Endometrial microvascular endothelial cells (primary cell): ENCODE data around the gene RASGEF1B. TPM values are rescaled to one million over a fixed set of nuclear protein-coding genes. Genes with fewer than 3 reads are reported as not detected.

ENCODE experiments used
- in situ Hi-C: cut with HindIII; loops from 2 replicates; pipeline ENCODE4 v1.10.0; 2017; ENCODE audit warnings: low sequenced_read_pairs, low pct_unique_long_range_greater_than_20kb; ENCODE audit errors: inconsistent ontology term
- total RNA-seq: library from RNA; depleted of rRNA; stranded (reverse); fragments of >200 nt; gene quantifications from one replicate; pipeline ENCODE4 v1.2.3, GENCODE V29; 2015; ENCODE audit errors: inconsistent ontology term

Gene RASGEF1B
- total RNA-seq, 1 donor from 2014 or later: not detected

DNA sequence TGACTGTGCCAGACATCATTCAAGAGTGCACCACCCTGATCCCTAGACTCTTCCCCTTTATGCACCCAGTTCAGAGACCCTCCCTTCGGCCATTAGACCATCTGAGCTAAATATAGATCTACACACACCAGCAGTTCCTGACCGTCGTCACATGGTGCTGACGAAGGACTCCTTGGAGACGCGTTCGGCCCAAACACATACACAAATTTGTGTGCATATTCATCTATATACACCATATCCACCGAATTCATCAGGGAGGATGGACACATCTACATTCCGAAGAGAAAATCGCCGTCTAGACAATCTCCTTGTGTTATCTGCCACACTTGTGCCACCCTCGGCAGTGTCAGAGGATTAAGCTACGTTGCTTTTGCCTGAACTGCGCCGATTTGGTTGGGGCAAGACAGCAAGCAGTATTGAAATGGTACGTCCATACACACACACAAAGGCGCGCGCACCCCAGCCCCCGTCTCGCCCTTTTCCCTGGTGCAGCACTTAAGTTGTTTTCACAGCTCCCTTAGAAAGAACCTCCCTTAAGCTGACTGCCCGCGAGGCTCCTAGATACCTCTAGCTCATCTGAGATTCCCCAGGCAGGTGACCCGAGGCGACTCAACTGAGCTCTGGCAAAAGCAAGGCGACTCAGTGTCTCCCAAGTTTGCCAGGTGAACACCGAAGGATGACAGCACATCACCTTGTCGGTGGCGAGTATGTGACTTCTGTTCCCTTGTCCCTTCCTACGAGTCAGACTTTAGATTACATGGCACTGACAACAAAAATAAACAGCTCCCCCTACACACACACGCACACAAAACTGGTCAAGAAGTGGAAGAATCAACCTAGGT is 1.0 kb downstream of the RASGEF1B start:
- in situ Hi-C loops: no loop called here

DNA sequence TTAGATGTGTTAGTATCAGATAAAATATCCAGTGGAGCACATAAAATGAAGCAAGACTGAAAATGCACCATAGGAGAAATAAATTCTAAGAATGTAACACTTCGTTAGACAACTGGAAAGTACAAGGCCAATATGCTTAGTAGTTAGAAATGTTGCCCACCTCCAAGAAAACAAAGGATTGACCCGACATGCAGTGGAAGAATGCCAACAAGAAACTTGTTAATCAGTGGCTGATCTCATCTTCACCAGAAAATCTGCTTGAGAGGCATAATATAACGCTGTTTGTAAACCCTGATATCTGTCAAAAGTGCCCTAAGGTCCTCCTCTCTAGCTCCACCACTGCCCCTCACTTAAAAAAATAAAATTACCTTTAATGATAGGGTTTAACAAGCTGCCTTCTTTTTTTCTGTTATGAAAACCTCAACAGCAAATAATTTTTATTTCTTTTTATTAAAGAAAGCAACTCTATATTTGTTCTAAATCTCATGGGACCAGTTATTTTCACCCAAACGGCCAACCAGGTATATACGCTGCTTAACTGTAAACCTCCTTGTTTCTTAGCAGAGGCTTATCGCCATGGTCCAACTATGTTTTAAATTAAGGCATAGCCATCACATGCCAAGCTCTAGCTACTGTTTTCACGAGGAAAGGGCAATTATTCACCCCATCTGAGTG is 1.8 kb downstream of the RASGEF1B start:
- in situ Hi-C loops: no loop called here

DNA sequence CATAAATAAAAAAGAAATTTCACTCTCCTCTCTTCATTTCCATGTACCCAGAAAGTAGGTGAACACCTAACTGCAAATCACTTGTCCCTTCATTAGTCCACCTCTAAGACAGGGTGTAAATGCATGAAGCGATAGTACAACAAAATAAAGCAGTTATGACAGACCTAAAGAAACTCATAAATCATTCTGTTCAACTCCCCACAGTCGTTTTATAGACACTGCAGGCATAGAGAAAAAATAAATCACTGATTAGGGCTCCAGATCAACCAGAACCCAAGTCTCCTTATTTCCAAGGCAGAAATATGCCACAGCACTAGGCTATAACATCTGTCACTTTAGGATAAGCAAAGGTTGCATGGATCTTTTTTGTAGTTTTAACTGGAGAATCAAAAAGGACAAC is 3.0 kb downstream of the RASGEF1B start:
- in situ Hi-C loops: no loop called here

DNA sequence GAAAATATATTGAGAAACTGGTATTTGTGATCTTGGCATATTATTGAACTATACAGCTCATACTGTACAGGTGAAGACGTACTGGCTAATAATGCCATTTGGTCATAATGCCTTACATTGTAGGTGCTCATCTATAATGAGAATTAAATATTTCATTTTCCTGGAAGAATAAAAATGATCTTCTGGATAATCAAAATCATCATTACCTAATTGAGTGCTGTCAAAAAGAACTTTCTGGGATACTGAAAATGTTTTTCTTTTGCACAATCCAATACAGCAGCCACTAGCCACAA is 4.1 kb downstream of the RASGEF1B start:
- in situ Hi-C loops: no loop called here

DNA sequence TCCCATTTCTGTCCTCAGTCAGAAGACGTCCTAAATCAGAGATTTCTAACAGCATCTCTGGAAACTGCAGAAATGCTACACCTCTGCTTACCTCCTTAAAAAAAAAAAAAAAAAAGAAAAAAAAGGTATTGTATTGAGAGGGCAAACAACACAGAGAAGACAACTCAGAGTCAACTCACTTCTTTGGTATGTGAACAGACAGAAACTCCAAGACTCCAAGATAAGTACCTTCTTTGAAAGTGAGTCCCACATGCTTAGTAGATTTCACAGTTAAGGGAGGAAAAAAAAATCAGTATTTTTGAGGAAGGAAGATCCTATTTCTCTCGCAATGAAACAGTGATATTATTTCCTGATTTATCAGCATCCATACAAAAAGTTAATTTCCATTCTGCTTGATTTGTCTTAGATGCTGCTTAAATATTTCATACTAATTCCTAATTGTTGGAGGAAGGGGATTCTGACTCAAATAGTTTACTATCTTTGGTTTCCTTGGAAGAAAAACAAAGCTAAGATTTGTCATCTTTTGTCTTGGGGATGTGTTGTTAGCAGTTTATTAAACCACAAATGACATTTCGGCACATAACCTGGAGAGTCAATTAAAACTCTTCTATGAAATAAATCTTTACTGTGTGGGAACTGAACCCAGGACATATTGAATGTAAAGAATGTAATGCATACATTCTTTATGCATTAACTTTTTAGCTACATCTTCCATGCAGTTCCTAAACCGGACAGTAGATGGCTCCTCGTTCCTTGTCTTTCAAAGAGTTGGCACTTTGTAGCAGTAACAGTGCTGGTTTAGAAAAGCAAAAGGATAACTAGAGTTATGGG is 4.7 kb downstream of the RASGEF1B start:
- in situ Hi-C loops: no loop called here

DNA sequence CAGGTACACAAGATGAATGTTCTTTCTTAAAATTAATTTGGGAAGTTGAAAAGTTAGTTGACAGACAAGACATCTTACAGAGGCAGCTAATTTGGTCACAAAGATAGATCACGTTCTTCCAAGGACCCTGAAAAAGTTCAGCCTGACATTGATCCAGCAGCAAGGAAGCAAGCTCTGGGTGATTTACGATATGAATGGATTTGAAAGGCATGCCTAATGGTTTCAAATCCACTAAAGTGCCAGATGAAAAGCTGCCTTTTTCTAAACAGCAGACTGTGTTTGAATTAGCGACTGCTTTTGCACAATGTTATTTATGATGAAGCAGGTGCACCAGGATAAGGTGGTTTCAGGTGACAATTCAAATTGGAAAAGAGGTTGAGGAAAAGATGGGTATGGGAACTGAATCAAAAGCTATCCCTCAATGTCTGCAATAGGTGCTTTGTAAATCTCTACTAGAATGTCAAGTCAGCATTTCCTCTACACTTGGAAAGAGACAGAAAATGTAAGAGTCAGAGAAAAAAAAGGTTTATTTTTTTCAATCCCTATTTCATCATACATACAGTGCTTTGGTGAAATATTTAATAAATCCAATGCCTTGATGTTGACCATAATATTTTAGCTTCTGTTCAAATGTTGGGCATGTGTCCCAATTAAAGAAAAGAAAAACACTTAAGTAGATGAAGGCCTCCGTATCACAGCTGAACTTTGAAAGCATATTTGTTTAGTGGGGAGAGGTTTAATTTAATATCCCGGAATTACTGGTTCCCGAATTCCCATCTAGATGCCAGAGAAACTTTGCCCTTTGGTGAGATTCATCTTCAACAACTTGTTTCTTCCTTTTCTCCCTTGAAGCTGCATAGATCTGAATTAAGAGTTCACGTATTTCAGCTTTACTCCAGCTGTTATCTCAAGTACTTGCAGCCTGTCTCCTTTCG is 6.0 kb downstream of the RASGEF1B start:
- in situ Hi-C loops: no loop called here

DNA sequence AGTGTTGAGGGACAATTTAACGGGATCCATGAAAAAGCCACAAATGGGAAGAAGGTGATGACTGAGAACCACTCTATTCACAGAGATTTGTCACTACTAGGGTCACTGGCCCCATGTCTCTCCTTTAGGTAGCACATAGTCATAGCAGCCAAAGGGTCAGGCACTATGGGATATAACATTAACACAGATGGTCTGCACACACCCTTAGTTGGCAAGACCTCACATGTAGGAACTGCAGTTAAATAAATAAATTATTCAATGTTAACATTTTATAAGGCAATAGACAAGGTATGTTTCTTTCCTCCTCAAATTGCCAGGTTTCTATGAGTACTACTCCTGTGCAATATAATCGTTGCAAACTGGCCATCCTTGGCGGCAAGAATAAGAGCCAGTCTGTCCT is 10.9 kb downstream of the RASGEF1B start:
- in situ Hi-C loops: no loop called here

DNA sequence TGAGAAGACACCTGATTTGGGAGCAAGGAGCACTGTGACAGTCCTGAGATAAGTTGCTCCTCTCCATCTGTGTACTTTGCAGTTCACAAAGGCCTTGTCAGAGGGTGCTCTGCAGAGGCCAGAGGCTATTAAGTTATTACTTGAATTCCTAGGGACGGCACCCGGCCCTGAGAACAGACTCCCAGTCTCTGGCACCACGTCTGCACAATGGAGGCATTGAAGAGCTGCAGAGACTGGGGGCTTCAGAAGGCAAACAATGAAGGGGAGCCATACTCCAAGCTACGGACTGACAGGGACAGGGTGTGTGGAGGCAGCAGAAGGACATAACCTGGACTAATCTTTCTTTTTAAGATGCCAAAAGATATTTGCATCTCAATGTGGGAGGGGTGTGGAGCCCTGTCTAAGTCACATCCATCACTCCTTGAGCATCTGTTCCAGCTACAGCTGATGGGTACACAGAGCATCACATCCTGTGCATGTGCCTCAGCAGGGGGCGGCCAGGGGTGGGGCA is 11.5 kb downstream of the RASGEF1B start:
- in situ Hi-C loops: no loop called here

DNA sequence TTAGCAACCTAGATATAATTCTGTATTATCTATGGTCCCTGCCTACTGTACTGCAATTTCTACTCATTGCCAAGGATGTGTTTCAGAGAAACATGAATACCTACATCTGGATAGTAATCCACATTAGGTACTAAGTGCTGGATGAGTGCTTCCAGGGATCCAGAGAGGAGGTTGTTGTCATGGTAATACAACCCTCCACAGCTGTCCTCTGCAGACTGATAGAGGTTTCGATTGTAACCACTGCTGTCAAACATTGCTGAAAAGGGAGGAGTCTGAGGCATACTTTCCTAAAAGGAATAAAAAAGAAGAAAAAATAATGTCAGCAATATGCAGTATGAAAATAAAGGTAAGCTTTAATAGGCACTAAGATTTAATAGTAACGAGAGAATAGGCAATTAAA is 12.5 kb downstream of the RASGEF1B start:
- in situ Hi-C loops: no loop called here

DNA sequence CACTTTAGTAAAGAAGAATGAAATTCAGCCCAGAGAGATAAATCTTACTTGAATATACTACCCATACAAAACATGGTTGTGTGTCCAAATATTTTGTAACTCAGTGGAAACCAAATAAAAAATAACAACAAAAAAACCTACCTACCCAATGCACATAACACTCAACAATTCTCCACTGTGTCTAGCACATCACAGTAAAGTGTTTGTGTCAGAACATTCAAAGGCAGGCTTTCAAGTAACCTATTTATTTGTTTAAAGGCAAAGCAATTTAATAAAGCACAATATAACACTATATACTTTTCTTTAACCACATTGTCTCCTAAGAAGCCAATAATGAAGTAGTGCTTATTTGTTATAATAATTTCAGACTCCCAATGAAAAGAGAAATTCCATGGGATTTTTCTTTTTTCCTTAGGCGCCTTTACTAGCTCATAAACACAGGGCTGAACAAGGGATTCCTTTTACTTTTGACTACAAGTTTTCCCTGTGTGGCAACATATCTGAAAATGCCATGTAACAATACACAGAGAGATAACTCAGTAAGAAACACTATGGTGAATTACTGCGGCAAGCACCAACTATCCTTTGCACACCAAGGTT is 13.7 kb downstream of the RASGEF1B start:
- in situ Hi-C loops: no loop called here

DNA sequence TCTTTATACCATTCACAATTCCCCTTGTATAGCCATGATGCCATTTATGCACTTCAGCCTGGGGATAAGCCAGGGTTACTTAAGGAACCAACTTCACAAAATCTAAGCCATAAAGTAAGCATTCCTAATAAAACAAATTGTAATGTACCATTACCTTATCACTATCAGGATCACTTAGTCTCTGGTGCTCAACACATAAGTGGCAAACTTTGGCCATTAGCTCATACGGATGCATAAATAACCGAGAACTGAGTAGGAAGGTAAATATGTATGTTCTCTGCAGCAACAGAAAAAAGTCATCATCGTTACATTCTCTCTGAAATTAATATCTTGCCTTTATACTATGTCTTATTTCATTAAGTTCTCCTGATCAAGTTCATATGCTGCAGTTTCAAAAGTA is 14.4 kb downstream of the RASGEF1B start:
- in situ Hi-C loops: no loop called here

DNA sequence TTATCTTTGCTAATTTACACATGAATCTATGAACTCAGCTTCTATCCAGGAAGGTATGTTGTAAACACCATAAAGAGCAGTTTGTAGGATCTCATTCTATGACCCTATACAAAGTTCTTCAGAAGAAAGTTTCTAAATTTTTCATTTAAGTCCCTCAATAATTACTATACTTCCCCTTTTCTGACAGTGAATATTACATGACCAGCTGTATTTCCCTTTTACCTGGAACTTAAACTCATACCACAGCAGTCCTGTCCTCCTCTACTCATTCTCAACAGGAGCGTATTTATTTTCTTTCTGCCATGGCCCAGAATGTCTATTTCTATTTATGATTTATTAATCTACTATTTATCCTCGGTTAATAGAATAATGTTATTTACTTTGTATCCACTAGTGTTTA is 15.8 kb downstream of the RASGEF1B start:
- in situ Hi-C loops: no loop called here

DNA sequence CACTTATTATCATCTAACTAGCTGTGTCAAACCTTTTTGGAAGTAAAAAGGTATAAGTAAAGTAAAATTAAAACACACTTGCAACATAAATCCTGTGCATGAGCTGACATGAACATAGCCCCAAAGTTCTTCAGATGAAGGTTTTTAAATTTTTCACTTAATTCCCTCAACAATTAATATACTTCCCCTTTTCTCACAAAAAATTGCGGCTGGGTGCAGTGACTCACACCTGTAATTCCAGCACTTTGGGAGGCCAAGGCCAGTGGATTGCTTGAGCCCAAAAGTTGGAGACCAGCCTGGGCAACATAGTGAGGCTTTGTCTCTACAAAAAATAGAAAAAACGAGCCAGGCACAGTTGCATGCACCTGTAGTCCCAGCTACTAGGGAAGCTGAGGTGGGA is 16.8 kb downstream of the RASGEF1B start:
- in situ Hi-C loops: no loop called here

DNA sequence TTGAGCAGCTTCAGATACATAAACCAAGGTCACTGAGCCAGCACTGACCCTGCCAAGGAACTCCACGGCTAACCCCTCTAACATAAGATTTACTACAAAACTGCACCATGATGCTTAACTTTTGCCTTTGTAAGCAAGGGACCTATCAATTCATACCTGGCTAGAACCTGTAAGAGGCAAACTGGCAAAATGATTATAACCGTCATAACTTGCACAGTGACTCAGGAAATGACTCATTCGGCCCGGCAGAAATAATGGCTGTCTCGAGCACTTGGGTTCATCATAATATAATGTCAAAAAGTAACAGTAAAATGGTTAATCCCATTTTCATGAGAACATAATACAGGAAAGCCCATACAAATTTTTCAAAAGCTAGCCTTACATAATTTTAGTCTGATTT is 17.2 kb downstream of the RASGEF1B start:
- in situ Hi-C loops: no loop called here

DNA sequence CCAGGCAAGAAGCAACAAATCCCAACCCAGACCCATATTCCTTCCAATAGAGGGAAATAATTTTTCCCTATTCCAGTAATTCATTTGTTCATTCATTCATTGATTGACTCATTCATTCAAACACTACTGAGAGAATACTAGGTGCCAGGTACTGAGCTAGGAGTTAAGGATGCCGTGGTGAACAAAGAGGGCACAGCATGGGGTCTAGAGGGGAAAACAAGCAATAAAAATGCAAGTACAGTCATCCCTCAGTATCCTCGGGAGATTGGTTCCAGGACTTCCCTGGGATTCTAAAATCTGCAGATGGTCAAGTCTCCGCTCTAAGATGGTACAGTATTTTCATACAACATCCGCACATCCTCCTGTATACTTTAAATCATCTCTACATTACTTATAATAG is 18.7 kb downstream of the RASGEF1B start:
- in situ Hi-C loops: no loop called here

DNA sequence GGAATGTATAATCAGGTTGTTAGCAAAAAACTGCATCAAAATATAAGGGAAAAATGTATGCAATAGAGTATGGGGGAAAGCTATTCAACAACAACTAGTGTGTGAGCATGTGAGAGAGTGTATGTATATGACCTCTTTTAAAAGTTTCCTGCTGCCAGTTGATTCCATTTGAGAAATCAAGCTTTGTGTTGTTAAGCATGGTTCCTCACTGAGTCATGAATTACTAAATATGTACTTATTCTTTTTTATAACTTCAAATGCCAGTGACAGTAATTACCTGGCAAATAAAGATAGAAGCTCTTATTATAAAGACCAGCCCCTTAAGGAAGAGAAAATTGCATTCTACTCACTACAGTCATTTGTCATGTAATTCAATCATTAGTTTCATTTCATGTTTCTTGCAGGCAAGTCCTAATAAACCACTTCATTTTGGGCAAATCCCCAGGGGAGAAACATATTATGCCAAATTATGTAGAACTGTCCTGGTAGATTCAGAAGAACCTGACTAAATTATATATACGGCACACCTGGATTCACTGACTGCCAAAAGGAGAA is 19.2 kb downstream of the RASGEF1B start:
- in situ Hi-C loops: no loop called here

DNA sequence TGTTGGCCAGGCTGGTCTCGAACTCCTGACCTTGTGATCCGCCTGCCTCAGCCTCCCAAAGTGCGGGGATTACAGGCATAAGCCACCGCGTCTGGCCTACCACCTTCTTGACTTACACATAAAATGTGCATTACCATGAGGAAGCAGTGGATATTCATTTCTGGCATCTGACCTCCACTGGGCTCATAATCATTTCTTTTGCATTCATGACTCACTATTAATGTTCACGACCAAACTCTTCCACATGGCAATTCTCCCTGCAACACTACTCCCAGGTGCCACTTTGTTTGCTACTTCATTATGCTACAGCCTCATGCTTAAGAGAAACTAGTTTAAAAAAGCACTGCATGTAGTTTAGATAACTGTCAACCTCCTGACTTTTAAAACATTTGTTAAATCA is 22.7 kb downstream of the RASGEF1B start:
- in situ Hi-C loops: no loop called here
